Panc1 (cell line): Measurements from ENCODE around the gene KCNG1. TPM values are rescaled to one million over a fixed set of nuclear protein-coding genes. Genes with fewer than 3 reads are reported as not detected.

Source experiments
- ATAC-seq: fragments of 200-7000 bp; cut with Tn5 transposase; 2 replicates; pipeline ENCODE4 v1.9.1; 2020; ENCODE audit warnings: mild to moderate bottlenecking, moderate library complexity
- BruUV-seq: library from RNA; stranded (reverse); fragments of 400-500 nt; replicated peaks from 2 replicates; lab custom pipeline; 2021; lab: Mats Ljungman, UMichigan
- CTCF ChIA-PET: fragments of 300-600 bp; sonication (Branson Sonifier 250); formaldehyde crosslinking; loops from one replicate; lab custom pipeline; 2022; ENCODE audit warnings: antibody characterized with exemption; lab: Charles Lee
- POLR2A ChIA-PET: fragments of 300-600 bp; sonication (Branson Sonifier 250); formaldehyde crosslinking; loops from one replicate; lab custom pipeline; 2022; ENCODE audit warnings: antibody characterized with exemption; lab: Charles Lee
- DNase-seq: peaks from one replicate; pipeline ENCODE4 v3.0.0-alpha.2; 2010; ENCODE audit warnings: low read depth, low spot score
- H3K27ac ChIP-seq: 2 replicates; pipeline ENCODE4 v1.5.1; 2011; ENCODE audit warnings: mild to moderate bottlenecking, low read length, inconsistent platforms
- H3K27me3 ChIP-seq: fragments of 200-500 bp; sonication (Bioruptor generic); 2 replicates; pipeline ENCODE4 v1.6.0; 2014; ENCODE audit warnings: low read length, inconsistent platforms; ENCODE audit not compliant: control insufficient read depth, insufficient read depth
- H3K36me3 ChIP-seq: fragments of 200-500 bp; sonication (Bioruptor generic); 2 replicates; pipeline ENCODE4 v1.5.1; 2014; ENCODE audit warnings: inconsistent platforms, mild to moderate bottlenecking, low read length, moderate library complexity; ENCODE audit not compliant: control insufficient read depth, insufficient read depth
- H3K4me1 ChIP-seq: 2 replicates; pipeline ENCODE4 v1.5.1; 2011; ENCODE audit warnings: inconsistent platforms, mild to moderate bottlenecking, low read length, moderate library complexity; ENCODE audit not compliant: control insufficient read depth, insufficient read depth
- H3K4me3 ChIP-seq, 2 experiments: 2 replicates each; pipeline ENCODE4 v1.5.1; 2011 to 2012; ENCODE audit warnings: low read depth in 2 of 2, low read length in 2 of 2, mild to moderate bottlenecking in 2 of 2, inconsistent platforms in 1 of 2, moderate library complexity in 1 of 2
- H3K9me3 ChIP-seq: fragments of 200-500 bp; sonication (Bioruptor generic); 2 replicates; pipeline ENCODE4 v1.5.1; 2014; ENCODE audit warnings: low read depth, mild to moderate bottlenecking, inconsistent platforms, low read length, moderate library complexity; ENCODE audit not compliant: control insufficient read depth, insufficient read depth
- POLR2AphosphoS5 ChIP-seq: IDR thresholded peaks from 2 replicates; pipeline ENCODE4 v1.6.1; 2012; ENCODE audit warnings: mild to moderate bottlenecking, low read depth, low read length, moderate library complexity
- SIN3A ChIP-seq: IDR thresholded peaks from 2 replicates; pipeline ENCODE4 v1.6.1; 2012; ENCODE audit warnings: low read depth, mild to moderate bottlenecking, low read length, moderate library complexity, borderline replicate concordance; ENCODE audit not compliant: insufficient read depth
- TCF7L2 ChIP-seq: IDR thresholded peaks from 2 replicates; pipeline ENCODE4 v1.6.1; 2011; ENCODE audit warnings: mild to moderate bottlenecking, low read depth, low read length, inconsistent platforms
- in situ Hi-C: cut with HindIII; loops from 2 replicates; pipeline ENCODE4 v1.10.0; 2016; ENCODE audit warnings: low sequenced_read_pairs, low pct_unique_long_range_greater_than_20kb
- intact Hi-C: fragments of 100-400 bp; cut with micrococcal nuclease; formaldehyde crosslinking; loops from one replicate; pipeline ENCODE4 v1.10.0; 2022; ENCODE audit not compliant: unreplicated experiment
- total RNA-seq: library from RNA; stranded (reverse); gene quantifications from one replicate; pipeline ENCODE4 v1.2.1, GENCODE V29; 2021; ENCODE audit not compliant: unreplicated experiment
- TF ChIP-seq, protein P1 (sequence below), 2 experiments: IDR thresholded peaks; 2 replicates each; pipeline ENCODE4 v1.6.1; 2011 to 2012; ENCODE audit warnings: low read depth in 2 of 2, control low read depth in 1 of 2, low read length in 1 of 2, mild to moderate bottlenecking in 1 of 2, moderate library complexity in 1 of 2; ENCODE audit not compliant: insufficient read depth in 1 of 2
- TF ChIP-seq, protein P2 (sequence below): fragments of 450-650 bp; IDR thresholded peaks from 2 replicates; pipeline ENCODE4 v1.5.1; 2017; ENCODE audit warnings: mild to moderate bottlenecking

Gene KCNG1
- total RNA-seq, 1 experiment from 2014 or later, result 7.4 TPM

DNA sequence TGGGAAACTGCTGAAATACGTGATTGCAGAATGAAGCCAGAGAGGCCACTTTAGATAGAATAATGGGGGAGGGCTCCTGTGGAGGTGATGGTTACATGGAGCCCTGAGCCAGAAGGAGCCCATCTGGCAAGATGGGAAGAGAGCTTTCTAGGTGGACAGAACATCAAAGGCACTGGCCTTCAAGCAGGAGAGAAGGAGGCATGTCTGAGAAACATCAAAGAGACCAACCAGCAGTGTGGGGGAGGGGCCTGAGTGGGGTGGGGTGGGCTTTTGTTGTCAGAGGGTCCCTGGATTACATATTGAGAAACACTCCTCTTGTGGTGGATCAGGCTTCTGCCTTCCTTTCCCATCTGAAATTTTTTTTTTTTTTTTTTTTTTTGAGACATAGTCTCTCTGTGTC lies 1.9 kb upstream of the KCNG1 start:
- Histone ChIP-seq H3K36me3 (peaks cover 6% of the 10 kb centered on the region; the same call in 1 of the 2 replicates), H3K4me1 (0 out of 2 replicates have a peak, but pooled peaks cover 3% of the 10 kb centered on the region), H3K27me3 (peaks cover 16% of the 10 kb centered on the region), H3K4me3 (no peak overlapping the region), H3K9me3 (no peaks in the 10 kb centered on the region), H3K27ac (no peak overlapping the region)
- DNase-seq (no peak), ATAC-seq (no peak)
- no peak for TF ChIP-seq SIN3A
- TF ChIP-seq, protein P1, sequence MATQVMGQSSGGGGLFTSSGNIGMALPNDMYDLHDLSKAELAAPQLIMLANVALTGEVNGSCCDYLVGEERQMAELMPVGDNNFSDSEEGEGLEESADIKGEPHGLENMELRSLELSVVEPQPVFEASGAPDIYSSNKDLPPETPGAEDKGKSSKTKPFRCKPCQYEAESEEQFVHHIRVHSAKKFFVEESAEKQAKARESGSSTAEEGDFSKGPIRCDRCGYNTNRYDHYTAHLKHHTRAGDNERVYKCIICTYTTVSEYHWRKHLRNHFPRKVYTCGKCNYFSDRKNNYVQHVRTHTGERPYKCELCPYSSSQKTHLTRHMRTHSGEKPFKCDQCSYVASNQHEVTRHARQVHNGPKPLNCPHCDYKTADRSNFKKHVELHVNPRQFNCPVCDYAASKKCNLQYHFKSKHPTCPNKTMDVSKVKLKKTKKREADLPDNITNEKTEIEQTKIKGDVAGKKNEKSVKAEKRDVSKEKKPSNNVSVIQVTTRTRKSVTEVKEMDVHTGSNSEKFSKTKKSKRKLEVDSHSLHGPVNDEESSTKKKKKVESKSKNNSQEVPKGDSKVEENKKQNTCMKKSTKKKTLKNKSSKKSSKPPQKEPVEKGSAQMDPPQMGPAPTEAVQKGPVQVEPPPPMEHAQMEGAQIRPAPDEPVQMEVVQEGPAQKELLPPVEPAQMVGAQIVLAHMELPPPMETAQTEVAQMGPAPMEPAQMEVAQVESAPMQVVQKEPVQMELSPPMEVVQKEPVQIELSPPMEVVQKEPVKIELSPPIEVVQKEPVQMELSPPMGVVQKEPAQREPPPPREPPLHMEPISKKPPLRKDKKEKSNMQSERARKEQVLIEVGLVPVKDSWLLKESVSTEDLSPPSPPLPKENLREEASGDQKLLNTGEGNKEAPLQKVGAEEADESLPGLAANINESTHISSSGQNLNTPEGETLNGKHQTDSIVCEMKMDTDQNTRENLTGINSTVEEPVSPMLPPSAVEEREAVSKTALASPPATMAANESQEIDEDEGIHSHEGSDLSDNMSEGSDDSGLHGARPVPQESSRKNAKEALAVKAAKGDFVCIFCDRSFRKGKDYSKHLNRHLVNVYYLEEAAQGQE (IDR thresholded peaks at IDR 0.05; ENCODE audit: insufficient read depth in 1 of 2, low read depth in 2 of 2, low read length in 1 of 2), result no peak
- no peak for TF ChIP-seq TCF7L2
- TF ChIP-seq, protein P2, sequence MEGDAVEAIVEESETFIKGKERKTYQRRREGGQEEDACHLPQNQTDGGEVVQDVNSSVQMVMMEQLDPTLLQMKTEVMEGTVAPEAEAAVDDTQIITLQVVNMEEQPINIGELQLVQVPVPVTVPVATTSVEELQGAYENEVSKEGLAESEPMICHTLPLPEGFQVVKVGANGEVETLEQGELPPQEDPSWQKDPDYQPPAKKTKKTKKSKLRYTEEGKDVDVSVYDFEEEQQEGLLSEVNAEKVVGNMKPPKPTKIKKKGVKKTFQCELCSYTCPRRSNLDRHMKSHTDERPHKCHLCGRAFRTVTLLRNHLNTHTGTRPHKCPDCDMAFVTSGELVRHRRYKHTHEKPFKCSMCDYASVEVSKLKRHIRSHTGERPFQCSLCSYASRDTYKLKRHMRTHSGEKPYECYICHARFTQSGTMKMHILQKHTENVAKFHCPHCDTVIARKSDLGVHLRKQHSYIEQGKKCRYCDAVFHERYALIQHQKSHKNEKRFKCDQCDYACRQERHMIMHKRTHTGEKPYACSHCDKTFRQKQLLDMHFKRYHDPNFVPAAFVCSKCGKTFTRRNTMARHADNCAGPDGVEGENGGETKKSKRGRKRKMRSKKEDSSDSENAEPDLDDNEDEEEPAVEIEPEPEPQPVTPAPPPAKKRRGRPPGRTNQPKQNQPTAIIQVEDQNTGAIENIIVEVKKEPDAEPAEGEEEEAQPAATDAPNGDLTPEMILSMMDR, result no peak
- no peak for TF ChIP-seq POLR2AphosphoS5
- POLR2A ChIA-PET, result no interaction called here
- CTCF ChIA-PET, result interaction anchor here (0.7 kb wide), 1 partner anchor 35 kb away, joined by 8 read pairs; no protein-coding TSS in a partner anchor
- BruUV-seq, result no TSS peak
- in situ Hi-C loops, result no loop called here
- intact Hi-C loops, result no loop called here

DNA sequence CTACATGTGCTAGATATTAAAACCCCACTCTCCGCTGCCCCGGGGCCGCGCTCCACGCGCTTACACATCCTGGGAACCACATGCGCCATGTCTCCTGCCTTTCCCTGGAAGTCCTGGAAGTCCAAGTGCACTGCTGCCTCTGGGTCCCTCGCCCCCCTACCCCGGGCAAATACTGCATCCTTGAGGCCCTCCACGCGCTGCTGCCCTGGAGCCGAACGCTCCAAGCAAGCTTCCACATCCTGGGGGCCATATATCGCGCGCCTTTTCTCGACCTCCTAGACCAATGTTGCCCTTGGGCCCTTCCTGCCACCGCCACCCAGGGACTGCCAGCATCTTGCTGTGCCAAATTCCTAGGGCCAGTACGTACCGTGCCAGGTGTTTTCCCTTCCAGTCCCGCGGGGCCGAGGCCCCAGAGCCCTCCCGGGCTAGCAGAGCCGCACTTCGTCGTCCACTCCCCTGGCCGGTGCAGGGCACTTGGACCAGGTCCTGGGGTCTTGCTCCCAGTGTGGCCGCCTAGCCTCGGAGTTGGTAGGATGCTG lies 779 bp upstream of the KCNG1 start:
- H3K27ac ChIP-seq, result no peak overlapping the region

More for the DNA sequence above, 779 bp upstream of the KCNG1 start:
- Histone ChIP-seq H3K27me3 (peaks cover 9% of the 10 kb centered on the region), H3K4me1 (0 out of 2 replicates have a peak, but pooled peaks cover 3% of the 10 kb centered on the region), H3K4me3 (peak overlapping the region; percentile 50 to 57), H3K36me3 (peaks cover 6% of the 10 kb centered on the region; the same call in 1 of the 2 replicates), H3K9me3 (no peaks in the 10 kb centered on the region)
- intact Hi-C loops, result no loop called here
- no TSS peak for BruUV-seq
- DNase-seq, result no peak
- no peak for TF ChIP-seq TCF7L2
- no peak for TF ChIP-seq SIN3A
- no peak for TF ChIP-seq POLR2AphosphoS5
- TF ChIP-seq, protein P2, result no peak
- TF ChIP-seq, protein P1 (IDR thresholded peaks at IDR 0.05; ENCODE audit: insufficient read depth in 1 of 2, low read depth in 2 of 2, low read length in 1 of 2), result no peak
- ATAC-seq, result no peak
- CTCF ChIA-PET, result no interaction called here
- POLR2A ChIA-PET, result no interaction called here
- in situ Hi-C loops, result no loop called here
